Rectal smooth muscle tissue (tissue), 1 donor: ENCODE measurements around the gene ZIC1.

Experiments used
- H3K27ac ChIP-seq: one replicate; pipeline ENCODE4 v1.7.0; 2013; ENCODE audit warnings: low read depth, low read length, inconsistent platforms
- H3K27me3 ChIP-seq: one replicate; pipeline ENCODE4 v1.7.0; 2013; ENCODE audit warnings: low read length; ENCODE audit not compliant: control insufficient read depth, insufficient read depth
- H3K36me3 ChIP-seq: one replicate; pipeline ENCODE4 v1.7.0; 2013; ENCODE audit warnings: low read length; ENCODE audit not compliant: control insufficient read depth, insufficient read depth
- H3K4me1 ChIP-seq: one replicate; pipeline ENCODE4 v1.7.0; 2013; ENCODE audit warnings: low read length; ENCODE audit not compliant: control insufficient read depth, insufficient read depth
- H3K4me3 ChIP-seq: one replicate; pipeline ENCODE4 v1.7.0; 2013; ENCODE audit warnings: low read length
- H3K9ac ChIP-seq: one replicate; pipeline ENCODE4 v1.7.0; 2013; ENCODE audit warnings: low read length

ZIC1 gene

DNA sequence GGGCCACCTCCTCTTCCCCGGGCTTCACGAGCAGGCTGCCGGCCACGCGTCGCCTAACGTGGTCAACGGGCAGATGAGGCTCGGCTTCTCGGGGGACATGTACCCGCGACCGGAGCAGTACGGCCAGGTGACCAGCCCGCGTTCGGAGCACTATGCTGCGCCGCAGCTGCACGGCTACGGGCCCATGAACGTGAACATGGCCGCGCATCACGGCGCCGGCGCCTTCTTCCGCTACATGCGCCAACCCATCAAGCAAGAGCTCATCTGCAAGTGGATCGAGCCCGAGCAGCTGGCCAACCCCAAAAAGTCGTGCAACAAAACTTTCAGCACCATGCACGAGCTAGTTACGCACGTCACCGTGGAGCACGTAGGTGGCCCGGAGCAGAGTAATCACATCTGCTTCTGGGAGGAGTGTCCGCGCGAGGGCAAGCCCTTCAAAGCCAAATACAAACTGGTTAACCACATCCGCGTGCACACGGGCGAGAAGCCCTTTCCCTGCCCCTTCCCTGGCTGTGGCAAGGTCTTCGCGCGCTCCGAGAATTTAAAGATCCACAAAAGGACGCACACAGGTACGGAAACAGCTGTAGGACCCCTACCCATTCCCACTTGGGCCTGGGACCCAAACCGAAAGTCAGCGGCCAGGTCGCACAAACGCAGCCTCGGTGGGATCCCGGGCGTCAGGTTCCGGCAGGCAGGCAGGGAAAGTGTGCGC is 1.5 kb downstream of the ZIC1 start:
- Histone ChIP-seq H3K4me1 (peaks cover 2% of the 10 kb centered on the region), H3K36me3 (no peaks in the 10 kb centered on the region), H3K4me3 (peak overlapping the region; percentile 50), H3K27ac (no peak overlapping the region), H3K9ac (no peak overlapping the region), H3K27me3 (peaks cover 66% of the 10 kb centered on the region)

DNA sequence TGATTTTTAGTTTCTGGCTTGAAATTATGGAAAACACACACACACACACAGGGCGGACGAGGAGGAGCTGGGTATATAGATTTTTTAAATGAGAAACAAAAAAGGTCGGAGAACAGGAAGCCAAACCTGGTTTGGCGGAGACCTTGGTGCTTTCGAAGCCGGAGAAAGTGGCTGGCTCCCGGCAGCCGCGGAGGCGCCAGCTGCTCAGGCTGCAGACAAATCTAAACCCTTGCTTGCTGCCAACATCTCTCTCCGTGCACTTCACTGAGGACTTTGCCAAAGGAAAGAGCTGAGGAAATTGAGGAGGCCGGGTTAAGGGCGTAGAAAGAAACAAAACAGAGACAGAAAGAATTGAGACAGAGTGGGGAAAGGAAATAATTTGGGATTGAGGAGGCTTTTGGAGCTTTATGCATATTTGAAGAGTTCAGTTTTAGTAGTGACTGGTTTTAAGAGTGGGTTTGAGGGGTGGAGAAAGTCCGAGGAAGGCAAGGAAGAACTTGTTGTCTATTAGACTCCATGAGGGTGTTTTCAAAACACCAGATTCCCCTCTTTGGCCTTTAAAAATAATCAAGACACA is 2.2 kb downstream of the ZIC1 start:
- peaks cover 2% of the 10 kb centered on the region for H3K4me1 ChIP-seq
- H3K9ac ChIP-seq, result no peak overlapping the region
- no peak overlapping the region for H3K4me3 ChIP-seq
- no peak overlapping the region for H3K27ac ChIP-seq
- H3K36me3 ChIP-seq, result no peaks in the 10 kb centered on the region
- H3K27me3 ChIP-seq, result peaks cover 59% of the 10 kb centered on the region

- Histone ChIP-seq H3K27me3 (peaks cover 56% of the 10 kb centered on the region), H3K4me3 (no peak overlapping the region), H3K36me3 (no peaks in the 10 kb centered on the region), H3K27ac (no peak overlapping the region), H3K4me1 (peaks cover 2% of the 10 kb centered on the region), H3K9ac (no peak overlapping the region)
Observed at GRCh38 chr3:147411815-147412241, 2.7 kb downstream of the ZIC1 start.

GRCh38 chr3:147412261-147412916 is 3.2 kb downstream of the ZIC1 start:
- peaks cover 2% of the 10 kb centered on the region for H3K4me1 ChIP-seq
- H3K4me3 ChIP-seq, result no peak overlapping the region
- no peak overlapping the region for H3K27ac ChIP-seq
- H3K27me3 ChIP-seq, result peaks cover 56% of the 10 kb centered on the region
- H3K36me3 ChIP-seq, result no peaks in the 10 kb centered on the region
- H3K9ac ChIP-seq, result no peak overlapping the region

DNA sequence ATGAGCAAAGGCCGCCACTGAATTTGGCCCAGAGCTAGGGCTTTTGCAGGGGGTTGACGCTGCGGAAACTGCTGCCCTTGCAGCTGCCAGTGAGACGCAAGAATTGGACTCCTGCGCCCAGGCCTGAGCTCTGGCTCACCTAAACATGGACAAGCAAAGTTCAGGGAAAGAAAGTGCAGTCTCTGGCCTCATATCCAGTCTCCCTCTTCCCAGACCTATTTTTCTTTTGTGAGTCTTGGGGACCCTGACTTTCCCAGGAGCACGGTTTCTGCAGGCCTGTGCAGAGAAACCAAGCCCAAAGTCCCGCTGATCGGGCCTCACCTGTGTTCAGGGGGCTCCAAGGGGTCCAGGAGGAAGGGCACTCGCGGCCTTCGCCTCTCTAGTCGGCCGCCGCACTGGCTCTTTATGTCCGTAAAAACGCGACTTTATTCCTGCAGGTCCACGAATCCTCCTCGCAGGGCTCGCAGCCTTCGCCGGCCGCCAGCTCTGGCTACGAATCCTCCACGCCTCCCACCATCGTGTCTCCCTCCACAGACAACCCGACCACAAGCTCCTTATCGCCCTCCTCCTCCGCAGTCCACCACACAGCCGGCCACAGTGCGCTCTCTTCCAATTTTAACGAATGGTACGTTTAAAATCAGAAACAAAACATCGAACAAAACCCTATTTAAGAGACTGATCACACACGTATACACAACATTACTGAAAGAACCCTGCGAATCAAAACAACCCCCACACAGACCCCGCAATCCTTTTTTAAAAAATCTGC is 3.9 kb downstream of the ZIC1 start:
- Histone ChIP-seq H3K27ac (no peak overlapping the region), H3K36me3 (no peaks in the 10 kb centered on the region), H3K27me3 (peaks cover 54% of the 10 kb centered on the region), H3K9ac (no peak overlapping the region), H3K4me3 (peak overlapping the region; percentile 41), H3K4me1 (peaks cover 2% of the 10 kb centered on the region)

DNA sequence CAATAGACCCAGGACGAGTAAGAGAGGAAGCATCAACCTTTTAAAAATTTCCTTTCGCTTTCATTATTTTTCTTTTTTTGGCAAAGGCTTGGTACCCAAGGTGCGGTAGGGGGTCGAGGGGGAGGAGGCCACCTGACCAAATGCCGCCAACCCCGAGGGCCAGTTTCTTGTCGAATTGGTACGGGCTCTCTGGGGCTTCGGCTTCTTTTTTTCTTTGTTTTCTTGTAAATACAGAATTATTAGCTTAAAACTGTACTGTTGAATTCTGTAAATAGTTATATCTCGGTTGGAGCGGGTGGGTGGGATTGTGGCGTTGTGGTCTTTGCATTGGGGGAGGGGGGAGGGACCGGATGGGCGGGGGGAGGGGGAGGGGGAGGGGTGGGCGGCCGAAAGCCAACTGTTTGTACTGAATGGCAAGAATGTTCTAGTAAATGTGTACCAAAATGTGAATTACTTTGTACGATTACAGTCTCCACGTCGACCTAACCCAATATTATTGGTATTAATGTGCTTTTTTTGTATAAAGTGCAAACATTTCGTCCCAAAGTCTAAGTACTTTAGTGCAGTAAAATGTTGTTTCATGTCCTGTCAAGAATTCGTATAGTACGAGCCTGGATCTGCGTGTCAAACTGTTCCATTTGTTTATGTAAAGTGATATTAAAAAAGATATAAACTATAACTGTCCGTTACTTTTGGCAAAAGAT is 4.7 kb downstream of the ZIC1 start:
- Histone ChIP-seq H3K36me3 (no peaks in the 10 kb centered on the region), H3K4me3 (peak overlapping the region; percentile 41), H3K27me3 (peaks cover 55% of the 10 kb centered on the region)

DNA sequence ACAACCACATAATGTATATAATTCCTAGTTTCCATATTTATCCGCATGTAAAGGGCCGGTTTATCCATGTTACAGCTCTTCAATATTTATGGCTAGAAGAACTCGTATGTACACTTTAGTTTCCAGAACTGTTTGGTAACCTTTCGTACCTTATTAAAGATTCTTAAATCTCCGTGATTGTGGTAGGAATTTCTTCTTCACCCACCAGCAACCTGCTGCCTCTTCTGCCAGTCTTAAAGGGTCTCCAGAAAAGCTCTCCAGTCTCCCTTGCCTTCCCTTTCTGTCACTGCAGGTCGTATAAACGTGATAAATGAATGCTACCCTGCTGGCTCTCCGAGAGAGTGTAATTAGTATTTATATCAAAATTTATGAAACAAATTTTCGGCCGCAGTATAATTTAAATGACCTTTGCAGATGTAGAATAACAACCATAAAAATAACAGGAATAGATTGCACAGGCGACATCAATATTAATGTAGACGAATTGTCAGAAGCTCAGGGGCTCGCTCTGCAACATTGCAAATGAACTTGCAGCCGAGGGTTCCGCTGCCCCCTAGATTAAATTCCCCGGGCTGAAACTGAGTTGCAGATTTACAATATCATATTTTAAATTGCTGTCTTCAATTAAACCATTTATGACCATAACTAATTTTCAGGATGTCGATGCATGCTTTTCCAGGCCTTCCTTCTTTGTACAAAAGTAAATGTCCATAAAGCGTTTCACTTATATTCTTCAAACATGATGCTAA is 5.4 kb downstream of the ZIC1 start:
- H3K4me1 ChIP-seq, result peaks cover 6% of the 10 kb centered on the region
- peaks cover 54% of the 10 kb centered on the region for H3K27me3 ChIP-seq
- no peak overlapping the region for H3K27ac ChIP-seq
- H3K4me3 ChIP-seq, result no peak overlapping the region
- no peak overlapping the region for H3K9ac ChIP-seq
- H3K36me3 ChIP-seq, result no peaks in the 10 kb centered on the region

More for the DNA sequence above, 4.7 kb downstream of the ZIC1 start:
- Histone ChIP-seq H3K27ac (no peak overlapping the region), H3K4me1 (peaks cover 2% of the 10 kb centered on the region), H3K9ac (no peak overlapping the region)

DNA sequence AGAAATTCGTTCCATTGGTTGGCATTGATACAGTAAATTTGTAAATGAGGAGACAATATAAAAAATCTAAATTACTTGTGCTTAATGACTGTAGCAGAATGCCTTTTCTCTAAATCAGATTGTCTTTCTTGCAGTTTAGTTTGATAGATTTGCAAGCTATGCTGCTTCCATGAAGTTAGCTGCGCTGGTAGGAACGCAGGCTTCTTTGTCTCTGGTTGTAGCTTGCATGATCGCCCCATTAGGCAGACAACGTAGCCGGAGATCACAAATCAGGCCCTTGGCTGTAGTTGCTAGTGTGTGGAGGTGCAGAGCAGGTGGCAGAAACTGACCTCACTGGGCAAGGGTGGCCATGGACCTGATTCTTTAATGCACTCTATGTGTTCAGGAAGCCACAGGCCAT is 6.1 kb downstream of the ZIC1 start:
- H3K36me3 ChIP-seq, result no peaks in the 10 kb centered on the region
- H3K4me1 ChIP-seq, result peaks cover 6% of the 10 kb centered on the region
- H3K4me3 ChIP-seq, result no peak overlapping the region
- H3K27ac ChIP-seq, result no peak overlapping the region
- H3K9ac ChIP-seq, result no peak overlapping the region
- H3K27me3 ChIP-seq, result peaks cover 55% of the 10 kb centered on the region

DNA sequence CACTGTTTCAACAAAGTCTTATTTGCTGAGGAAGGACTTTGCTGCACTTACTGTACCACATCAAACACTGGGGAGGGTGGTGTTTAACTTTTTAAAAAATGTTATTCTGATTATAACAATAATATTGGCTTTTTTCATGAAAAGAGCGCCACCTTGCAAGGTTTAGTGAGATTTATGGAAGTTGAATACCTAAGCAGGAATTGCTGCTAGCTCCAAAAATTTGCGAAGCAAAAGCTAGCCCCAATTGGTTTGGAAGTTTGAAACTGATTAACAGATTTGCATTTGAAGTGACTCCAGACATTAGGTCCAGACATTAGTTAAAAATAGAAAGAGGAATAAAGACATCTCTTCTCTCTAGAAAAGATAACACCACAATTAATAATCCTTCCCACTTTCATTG is 6.7 kb downstream of the ZIC1 start:
- no peaks in the 10 kb centered on the region for H3K36me3 ChIP-seq
- H3K27ac ChIP-seq, result no peak overlapping the region
- peaks cover 6% of the 10 kb centered on the region for H3K4me1 ChIP-seq
- no peak overlapping the region for H3K4me3 ChIP-seq
- no peak overlapping the region for H3K9ac ChIP-seq
- H3K27me3 ChIP-seq, result peaks cover 55% of the 10 kb centered on the region

DNA sequence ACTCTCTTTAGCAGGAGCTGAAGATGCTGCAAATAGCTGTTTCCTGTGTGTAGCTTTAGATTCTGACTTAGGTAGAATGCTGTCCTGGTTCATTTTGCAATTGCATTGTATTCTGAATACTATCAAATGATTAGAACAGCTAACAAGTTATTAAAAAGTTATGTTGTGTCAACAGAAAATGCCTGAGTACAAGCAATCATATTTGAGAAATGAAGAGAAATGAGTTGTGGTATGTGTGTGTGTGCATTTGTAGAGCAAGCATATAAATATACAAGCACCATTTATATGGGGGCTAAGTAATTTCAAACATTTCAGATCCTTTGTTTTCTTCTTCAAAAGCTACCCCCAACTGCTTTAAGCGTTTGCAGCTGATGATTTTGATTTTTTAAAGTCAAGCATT is 7.8 kb downstream of the ZIC1 start:
- H3K4me1 ChIP-seq, result peaks cover 6% of the 10 kb centered on the region
- H3K36me3 ChIP-seq, result no peaks in the 10 kb centered on the region
- peaks cover 58% of the 10 kb centered on the region for H3K27me3 ChIP-seq
- no peak overlapping the region for H3K4me3 ChIP-seq
- H3K9ac ChIP-seq, result no peak overlapping the region
- no peak overlapping the region for H3K27ac ChIP-seq

GRCh38 chr3:147417551-147418295 is 8.6 kb downstream of the ZIC1 start:
- no peak overlapping the region for H3K27ac ChIP-seq
- peaks cover 51% of the 10 kb centered on the region for H3K27me3 ChIP-seq

More at GRCh38 chr3:147417551-147418295, 8.6 kb downstream of the ZIC1 start:
- Histone ChIP-seq H3K4me3 (no peak overlapping the region), H3K36me3 (no peaks in the 10 kb centered on the region), H3K9ac (no peak overlapping the region), H3K4me1 (peaks cover 6% of the 10 kb centered on the region)
